Inflammatory macrophage treated with lipopolysaccharide for 4 hours (primary cell): ENCODE results near the gene MORN5.

Source experiments
- DNase-seq: peaks from one replicate; pipeline ENCODE4 v3.0.0-alpha.2; 2020

The MORN5 gene

DNA sequence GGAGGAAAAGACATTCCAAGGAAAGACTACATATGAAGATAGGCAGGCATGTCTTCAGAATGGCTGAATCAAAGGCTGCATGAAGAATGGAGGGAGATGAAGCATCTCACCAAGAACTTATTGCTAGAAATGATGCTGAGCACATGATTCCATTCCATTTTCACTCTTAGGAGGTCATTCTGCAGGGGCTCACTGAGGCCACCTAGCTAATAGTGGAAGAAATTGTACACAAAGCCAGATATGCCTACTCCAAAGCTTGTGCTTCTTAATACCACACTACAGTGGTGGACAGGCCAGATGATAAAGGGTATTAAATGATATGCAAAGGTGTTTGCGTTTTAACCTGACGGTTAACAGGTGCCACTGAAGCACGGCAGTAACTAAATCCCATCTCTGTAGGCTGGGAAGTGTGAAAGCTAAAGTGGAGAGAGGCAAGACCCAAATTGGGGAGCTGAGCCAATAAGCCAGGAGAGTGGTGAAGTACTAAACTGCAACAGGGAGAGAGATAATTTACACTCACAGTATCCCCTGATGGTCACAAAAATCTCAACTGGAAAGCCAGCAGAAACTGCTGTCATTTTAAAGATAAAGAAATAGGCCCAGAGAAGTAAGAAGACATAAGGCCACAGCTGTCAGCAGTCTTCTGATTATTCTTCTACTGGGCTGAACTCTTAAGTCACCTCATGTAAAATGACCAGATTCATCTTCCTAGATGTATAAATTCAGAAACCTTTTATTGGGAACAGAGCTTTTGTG lies 14.7 kb upstream of the MORN5 start:
- DNase-seq, result no peak

- DNase-seq, result no peak
Measured at GRCh38 chr9:122145592-122145863, 14.2 kb upstream of the MORN5 start.

DNA sequence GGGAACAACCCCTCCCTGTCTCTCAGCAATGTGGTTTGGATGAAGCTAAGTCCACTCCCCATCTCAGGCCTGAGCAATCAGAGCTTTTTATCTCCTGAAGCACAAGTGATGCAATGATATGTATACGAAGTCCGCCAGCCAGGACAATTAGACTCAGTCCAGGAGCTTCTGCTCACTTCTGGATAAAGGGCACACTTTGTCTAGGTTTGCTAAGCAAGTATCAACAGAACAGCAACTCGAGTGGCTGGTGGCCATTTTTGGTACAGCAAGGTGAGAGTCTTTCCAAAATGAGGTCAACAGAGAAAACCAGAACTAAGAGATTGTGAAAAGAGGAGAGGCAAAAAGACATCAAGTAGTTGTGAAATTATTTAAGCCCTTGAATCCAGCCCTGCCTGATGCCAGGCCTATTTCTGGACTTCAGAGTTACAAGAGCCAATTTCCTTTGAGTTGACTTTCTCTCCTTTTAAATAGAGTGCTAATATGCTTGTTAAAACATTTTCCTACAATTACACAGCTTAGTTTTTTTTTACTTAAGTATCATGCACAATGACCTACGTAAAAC lies 8.4 kb upstream of the MORN5 start:
- DNase-seq, result no peak

- DNase-seq, result peak; percentile 45
Measured at GRCh38 chr9:122155796-122156195, 3.9 kb upstream of the MORN5 start.

DNA sequence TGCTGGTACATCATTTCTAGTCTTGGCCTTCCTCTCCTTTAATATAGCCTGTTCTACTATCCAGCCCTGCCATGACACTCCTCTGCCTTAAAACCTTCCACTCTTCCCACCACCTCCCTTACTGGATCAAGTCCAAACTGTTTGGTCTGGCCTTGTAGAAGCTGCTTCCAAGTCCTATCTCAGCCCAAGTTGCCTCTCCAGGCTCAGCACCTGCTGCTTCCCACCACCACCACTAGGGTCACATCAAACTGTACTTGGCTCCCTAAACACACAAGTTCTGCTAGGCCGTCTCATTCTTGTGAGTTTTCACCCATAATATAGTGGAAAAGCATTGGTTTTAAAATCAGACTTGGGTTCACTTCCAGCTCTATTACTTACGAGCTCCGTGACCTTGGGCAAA lies 1.5 kb upstream of the MORN5 start:
- DNase-seq, result peak; percentile 39

DNA sequence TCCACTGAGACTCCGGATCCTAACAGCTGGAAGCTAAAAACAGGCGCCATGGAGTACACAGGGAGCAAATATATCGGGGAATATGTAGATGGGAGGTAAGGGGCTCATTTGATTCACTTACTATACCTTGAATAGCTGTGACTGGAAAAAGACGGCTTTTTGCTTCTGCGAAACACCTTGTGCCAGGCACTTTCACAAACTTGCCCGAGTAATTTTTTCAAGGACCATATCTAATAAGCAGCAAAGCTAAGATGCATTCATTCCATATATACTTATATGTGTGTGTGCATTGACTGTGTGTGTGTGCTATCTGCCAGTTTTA lies 178 bp downstream of the MORN5 start:
- DNase-seq, result no peak

DNA sequence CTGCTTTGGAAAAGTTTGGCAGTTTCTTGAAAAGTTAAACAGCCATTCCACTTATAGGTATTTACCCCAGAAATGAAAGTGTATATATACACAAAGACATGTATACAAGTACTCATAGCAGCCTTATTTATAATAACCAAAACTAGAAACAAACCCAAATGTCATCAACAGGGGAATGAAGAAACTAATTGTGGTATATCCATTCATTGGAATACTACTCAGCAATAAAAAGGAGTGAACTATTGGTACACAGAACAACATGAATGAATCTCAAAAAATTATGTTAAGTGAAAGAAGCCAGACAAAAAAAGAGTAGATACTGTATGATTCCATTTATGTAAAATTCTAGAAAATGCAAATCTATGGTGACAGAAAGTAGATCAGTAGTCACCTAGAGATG lies 2.7 kb downstream of the MORN5 start:
- DNase-seq, result no peak

DNA sequence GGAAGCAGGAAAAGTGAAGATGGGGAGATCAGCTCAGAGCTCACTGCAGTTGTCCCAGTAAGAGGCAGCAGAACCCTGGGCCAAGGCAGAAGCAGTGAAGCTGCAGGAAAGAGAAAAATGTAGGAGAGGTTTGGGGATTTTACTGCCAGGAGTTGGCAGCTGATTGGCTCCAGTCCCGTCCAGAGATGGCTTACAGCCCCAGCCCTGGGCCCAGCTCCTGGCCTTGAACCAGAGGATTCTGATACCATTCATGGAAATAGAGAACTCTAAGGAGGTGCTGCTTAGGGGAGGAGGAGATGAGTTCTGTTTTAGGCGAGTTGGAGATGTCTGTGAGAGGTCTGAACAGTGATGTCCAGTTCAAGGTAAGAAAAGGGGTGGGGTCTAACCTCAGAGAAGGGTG lies 4.6 kb downstream of the MORN5 start:
- no peak for DNase-seq

DNA sequence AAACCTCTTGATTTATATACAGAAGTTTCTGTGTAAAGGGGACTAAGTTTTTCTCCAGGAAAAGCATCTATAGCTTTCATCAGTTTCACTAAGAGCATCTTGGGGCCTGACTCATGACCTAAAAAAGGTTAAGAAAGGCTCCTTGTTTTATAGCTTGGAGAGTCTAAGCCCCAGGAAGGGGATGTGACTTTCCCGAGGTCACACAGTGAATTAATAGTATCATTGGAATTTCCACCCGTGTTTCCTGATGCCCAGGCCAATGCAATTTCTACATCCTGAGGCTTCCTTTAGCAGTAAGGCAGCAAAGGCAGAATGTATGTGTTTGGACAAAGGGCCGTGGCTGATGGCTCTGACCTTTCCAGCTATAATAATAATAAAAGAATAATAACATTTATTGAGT lies 8.6 kb downstream of the MORN5 start:
- DNase-seq, result no peak

DNA sequence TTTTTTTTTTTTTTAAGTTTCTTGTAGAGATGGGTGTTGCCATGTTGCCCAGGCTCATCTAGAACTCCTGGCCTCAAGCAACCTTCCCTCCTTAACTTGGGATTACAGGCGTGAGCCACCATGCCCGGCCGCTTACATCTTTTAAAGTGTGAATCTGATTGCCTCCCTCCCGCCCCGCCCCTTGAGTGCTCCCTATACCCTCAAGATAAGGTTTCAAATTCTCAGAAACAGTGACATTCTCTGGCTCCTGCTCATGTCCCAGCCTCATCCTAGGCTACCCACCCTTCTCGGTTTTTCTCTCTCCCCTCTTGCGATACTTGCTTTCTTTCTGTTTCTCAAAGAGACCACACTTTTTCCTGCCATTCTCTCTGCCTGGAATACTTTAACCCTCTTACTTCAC lies 12.4 kb downstream of the MORN5 start:
- DNase-seq, result no peak

DNA sequence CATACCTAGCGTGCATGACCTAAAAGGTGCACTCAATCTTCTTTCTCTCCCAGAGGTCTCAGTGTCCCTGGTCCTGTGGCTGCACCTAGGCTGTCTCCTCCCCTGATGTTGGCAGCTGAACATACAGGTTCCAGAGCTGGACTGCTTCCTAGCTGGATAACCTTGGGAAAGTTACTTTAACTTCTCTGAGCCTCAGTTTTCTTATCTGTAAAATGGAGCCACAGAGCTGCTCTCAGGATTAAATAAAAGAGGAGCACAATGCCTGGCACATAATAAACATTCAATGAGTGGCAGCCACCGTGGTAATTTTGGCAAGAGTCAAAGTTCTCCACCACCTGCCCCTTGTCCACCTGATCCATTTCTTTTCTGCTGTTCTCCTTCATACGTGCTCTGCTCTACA lies 14.0 kb downstream of the MORN5 start:
- DNase-seq, result no peak

- DNase-seq, result no peak
Measured at GRCh38 chr9:122176916-122177315, 17.2 kb downstream of the MORN5 start.

DNA sequence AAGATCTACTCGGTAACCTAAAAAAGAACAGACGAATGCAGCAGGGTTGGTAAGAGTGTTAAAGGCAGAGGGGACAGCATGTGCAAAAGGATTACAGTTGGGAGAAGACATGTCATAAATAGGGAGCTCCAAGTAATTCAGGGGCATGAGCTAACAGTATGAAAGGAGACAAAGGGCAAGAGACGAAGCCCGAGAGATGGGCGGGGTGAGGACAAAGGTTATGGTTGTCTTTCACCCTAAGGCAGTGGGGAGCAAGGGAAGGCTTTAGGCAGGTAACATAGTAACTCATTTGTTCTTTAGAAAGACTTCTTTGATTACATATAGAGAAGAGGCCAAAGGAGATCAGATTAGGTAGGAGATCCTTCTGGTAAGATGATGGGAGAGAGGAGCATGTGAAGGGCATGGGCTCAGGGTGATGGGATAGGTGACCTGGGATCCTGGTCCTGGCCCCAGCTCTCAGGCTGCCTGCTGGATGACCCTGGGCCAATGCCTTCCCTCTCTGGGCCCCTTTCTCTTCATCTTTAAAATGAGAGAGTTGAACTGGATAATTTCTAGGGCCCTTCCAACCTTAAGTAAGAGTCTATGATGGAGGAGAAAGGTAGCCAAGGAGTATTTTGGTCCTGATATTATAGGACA lies 19.5 kb downstream of the MORN5 start:
- DNase-seq, result no peak

DNA sequence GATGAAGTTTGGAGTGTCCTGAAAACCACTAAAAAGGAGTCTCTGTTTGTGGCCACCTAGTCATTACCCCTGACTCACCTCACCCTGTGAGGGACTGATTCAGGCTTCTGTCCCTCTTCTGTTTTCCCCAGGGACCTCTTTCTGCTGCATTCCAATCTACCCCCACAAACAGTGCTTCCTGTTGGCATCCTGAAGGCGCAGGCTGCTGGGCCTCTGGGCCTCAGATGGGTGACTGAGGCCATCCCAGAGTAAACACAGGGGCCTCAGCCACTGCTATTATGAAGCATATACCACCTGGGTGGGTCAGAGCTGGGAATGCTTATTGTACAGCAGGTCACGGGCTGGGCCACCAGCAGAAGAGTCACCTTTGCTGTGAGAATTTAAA lies 20.0 kb downstream of the MORN5 start:
- DNase-seq, result no peak

DNA sequence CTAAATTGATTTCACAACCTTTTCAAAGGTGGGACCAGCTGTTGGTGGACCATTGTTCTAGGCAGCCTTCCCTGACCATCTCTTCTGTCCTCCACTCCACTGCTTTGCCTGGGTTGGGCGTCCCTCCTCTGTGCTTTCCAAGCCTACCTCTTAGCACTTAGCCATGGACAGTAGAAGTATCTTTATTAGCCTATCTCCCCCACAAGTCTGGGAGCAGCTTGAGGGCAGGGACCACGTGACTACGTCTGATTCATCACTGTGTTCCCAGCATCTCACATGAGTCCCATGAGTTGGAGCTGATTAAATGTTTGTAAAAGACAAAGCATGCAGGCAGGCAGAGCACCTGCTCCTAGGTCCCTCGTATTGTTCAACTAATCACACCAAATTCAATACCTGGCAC lies 20.9 kb downstream of the MORN5 start:
- no peak for DNase-seq

- DNase-seq, result no peak
Measured at GRCh38 chr9:122183501-122183900, 23.8 kb downstream of the MORN5 start.

- no peak for DNase-seq
Measured at GRCh38 chr9:122184551-122184950, 24.8 kb downstream of the MORN5 start.

DNA sequence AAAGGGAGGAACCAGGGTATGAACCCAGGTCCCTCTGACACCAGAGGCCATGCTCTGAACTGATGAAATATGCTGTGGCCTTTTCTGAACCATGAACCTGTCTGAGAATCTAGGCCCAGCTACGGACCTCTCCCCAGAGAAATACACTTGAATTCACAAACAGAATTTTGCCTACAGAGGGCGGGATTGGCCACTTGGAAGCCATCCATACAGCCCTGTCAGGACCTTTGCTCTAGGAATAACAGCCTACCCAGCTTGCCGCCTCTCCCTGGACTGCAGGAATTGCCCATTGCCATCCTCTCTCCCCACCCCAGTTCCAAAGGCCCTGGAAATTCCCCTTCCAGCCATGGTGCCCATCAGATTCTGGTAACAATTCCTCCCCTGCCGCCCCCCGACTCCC lies 26.6 kb downstream of the MORN5 start:
- DNase-seq, result no peak

DNA sequence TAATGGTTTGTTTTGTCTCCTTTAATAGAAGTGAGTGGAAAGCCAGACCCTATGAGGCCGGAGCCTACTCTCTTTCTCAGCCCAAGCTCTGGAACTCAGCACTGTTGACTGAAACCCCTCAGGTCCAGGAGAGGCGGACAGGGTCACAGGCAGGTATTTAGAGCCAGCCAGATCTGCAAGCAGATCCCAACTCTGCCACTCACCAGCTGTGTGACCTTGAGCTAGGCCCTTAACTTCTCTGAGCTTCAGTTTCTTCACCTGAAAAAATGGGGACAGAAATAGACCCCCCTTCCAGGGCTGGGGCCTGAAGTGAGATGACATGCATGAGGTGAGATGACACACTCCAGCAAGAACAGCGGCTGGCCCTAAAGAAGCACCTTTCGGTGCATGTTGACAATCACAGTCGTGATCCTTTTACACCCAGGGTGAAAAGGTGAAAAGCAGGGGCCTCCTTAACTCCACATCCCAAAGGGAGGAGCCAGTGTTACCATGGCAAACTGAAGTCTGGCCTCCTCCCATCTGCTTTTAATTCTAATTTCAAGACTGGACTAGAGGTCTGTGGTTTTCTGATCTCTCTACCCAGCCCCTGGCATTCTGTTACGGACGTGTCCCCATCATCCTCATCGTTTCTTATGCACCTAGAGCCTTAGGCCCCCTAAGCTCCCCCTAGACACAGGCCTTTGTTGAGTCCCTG lies 27.2 kb downstream of the MORN5 start:
- DNase-seq, result no peak

DNA sequence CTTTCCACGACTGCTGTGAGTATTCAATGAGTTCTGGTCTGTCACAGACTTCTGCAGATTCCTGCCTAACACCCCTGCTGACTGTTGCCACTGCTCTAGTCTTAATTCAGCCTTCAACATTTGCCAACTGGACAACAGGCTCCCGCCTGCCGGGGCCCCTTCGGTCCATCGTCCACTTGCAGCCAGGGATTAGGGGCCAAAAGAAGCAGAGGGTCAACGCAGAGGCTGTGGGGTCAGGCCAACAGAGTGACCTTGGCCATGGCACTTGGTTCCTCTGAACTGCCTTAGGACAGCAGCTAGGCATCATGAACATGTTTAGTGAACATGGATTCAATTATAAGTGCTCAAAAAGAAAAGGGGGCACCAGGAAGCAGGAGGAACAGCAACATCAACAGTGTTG lies 28.7 kb downstream of the MORN5 start:
- DNase-seq, result no peak

GRCh38 chr9:122190597-122191381 lies 31.1 kb downstream of the MORN5 start:
- no peak for DNase-seq

DNA sequence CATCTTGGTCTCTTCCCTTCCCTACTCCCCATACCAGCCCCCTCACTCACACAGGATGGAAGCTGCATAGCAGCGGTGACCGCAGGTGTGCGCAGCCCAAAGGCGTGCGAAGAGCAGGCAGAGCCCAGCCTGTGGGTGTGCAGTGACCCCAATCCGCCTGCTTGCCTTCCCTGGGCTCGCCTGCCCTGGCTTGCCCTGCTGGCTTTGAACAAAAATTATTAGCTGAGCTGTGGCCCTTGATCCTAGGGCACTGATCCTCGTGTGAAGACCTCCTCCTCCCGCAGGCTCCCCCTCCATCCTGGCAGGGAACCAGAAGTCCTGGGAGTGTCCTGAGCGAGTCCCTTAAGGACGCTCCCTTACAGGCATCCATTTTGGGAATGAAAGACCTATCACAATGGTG lies 31.9 kb downstream of the MORN5 start:
- DNase-seq, result no peak

DNA sequence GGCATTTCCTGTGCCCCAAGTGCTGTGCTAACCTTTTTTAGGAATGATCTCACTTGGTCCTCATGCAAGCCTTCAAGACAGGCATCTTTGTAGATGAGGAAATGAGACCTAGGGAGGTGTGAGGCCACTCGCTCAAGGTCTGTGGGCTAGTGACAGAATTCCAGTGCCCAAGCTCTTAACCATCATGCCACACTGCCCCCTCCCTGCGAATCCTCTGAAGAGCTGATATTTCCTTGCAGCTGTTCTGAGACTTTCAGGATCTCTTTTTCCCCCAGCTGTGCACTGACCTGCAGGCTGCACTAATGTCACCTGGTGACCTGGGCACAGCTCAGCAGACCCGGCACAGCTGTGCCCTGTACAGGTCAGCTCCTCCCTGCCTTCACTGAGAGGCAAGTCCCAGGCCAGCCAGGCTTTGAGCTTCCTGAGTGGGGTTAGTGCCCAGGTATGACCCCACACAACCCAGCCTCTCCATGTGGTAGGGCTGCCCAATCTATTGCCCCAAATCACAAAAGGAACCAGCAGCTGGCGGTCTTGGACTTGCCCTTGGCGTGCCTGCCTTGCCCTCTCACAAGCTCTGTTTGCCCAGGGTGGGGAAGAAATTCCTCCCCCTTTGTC lies 32.7 kb downstream of the MORN5 start:
- no peak for DNase-seq
